ENCODE measurements around the gene HAP1.
A peak's percentile ranks its signal among the peaks of the same experiment; 100 is the strongest.
"Not testable (repeated sequence)": the region's sequence is repeated elsewhere in the genome, so short reads cannot be mapped to it uniquely, and the experiment has no call there.

HAP1 gene

GRCh38 chr17:41733348-41734138 lies 900 bp downstream of the HAP1 start:
- no peak for DNase-seq (ENCODE audit: low read depth, low spot score)
- H3K4me3 ChIP-seq (ENCODE audit: low read length), result no peak overlapping the region

DNA sequence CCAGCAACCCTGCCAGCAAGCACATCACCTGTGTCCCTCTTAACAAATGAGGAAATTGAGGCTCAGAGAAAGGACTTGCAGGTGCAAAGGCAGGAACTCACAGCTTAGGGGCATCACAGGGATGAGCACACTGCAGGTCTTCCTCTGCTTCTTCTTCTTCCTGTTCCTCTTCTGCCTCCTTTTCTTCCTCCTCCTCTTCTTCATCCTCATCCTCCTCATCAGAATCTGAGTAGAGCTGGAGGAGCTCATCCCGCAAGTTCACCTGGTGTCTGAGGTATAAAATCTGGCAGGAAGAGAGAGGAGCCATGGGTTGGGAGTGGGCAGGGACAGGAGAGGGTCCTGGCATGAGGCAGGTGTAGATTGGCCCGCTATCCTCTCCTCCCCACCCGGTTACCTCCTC lies 2.6 kb downstream of the HAP1 start:
- no peak for DNase-seq (ENCODE audit: low read depth, low spot score)
- H3K4me3 ChIP-seq (ENCODE audit: low read length), result no peak overlapping the region

GRCh38 chr17:41730479-41730878 lies 4.0 kb downstream of the HAP1 start:
- H3K4me3 ChIP-seq (ENCODE audit: low read length), result no peak overlapping the region
- DNase-seq (ENCODE audit: low read depth, low spot score), result no peak

GRCh38 chr17:41728056-41728455 lies 6.4 kb downstream of the HAP1 start:
- no peak for DNase-seq (ENCODE audit: low read depth, low spot score)
- H3K4me3 ChIP-seq (ENCODE audit: low read length), result no peak overlapping the region

DNA sequence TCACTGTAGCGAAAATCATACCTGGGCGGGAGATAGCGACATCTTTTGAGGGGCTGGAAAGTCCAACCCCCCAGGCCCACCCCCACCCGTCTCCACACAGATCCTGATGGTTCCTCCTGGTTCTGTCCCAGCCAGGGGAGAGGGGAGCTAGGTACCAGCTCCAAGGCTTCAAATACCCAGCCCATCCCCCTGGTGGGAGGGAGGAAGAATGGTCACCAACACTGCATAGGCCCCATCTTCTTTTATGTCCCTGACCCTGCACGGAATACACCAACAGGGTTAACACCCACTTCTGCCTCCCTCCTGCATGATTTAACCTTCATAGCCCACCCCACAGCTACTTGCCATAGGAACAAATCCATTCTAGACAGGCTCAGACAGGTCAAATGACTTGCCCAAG lies 9.3 kb downstream of the HAP1 start:
- DNase-seq (ENCODE audit: low read depth, low spot score), result no peak

GRCh38 chr17:41724476-41725050 lies 9.9 kb downstream of the HAP1 start:
- no peak for DNase-seq (ENCODE audit: low read depth, low spot score)
- no peak overlapping the region for H3K4me3 ChIP-seq (ENCODE audit: low read length)

More for the DNA sequence above, 9.3 kb downstream of the HAP1 start:
- no peak overlapping the region for H3K4me3 ChIP-seq (ENCODE audit: low read length)

DNA sequence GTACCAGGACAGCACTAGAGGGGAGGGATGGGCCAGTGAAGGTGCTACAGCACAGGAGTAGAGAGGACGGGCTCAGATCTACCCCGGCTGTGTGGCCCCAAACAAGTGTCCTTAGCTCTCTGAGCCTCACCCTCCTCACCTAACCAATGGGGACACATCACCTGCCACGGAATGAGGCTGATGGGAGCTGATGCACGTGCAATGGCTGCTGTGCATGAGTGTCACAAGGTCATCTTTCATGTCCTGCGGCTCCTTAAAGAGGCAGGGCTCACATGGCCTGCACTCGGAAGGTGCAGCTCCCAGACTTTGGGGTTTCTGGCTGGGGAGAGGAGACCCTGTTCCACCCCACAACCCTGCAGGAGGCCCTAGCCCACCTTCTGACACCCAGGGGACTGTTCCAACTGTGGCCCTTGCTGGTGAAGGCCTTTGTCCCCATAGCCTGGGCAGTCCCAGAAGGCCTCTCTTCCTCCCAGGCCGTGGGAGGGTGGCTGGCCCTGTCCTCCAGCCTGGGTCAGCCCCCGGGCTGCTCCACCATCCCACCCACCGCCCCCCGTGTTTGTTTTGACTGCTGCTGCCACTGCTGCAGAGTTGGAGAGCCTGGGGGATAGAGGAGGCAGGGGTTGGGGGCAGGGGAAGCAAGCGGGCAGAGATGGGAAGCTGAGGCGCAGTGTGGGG lies 10.5 kb downstream of the HAP1 start:
- no peak overlapping the region for H3K4me3 ChIP-seq (ENCODE audit: low read length)
- no peak for DNase-seq (ENCODE audit: low read depth, low spot score)

- DNase-seq (ENCODE audit: low read depth, low spot score), result no peak
- no peak overlapping the region for H3K4me3 ChIP-seq (ENCODE audit: low read length)
These were observed 12.2 kb downstream of the HAP1 start for GRCh38 chr17:41722231-41722630.

- no peak overlapping the region for H3K4me3 ChIP-seq (ENCODE audit: low read length)
- no peak for DNase-seq (ENCODE audit: low read depth, low spot score)
These were observed 16.2 kb downstream of the HAP1 start for GRCh38 chr17:41718287-41718645.

GRCh38 chr17:41717408-41718286 lies 16.8 kb downstream of the HAP1 start:
- peak; percentile 52 for DNase-seq (ENCODE audit: low read depth, low spot score)
- peak overlapping the region; percentile 9; the same call in 1 of the 2 replicates for H3K4me3 ChIP-seq (ENCODE audit: low read length)

GRCh38 chr17:41711669-41712400 lies 22.6 kb downstream of the HAP1 start, which contains the start of gene GAST:
Gene GAST (plus strand): TSS chr17:41712331. CDS start chr17:41715437, 3,106 bp downstream.
- DNase-seq (ENCODE audit: low read depth, low spot score), result no peak
- H3K4me3 ChIP-seq (ENCODE audit: low read length), result no peak within 1 kb of the TSS

- no peak for DNase-seq (ENCODE audit: low read depth, low spot score)
- H3K4me3 ChIP-seq (ENCODE audit: low read length), result no peak overlapping the region
These were observed 23.9 kb downstream of the HAP1 start for GRCh38 chr17:41710472-41711090.

DNA sequence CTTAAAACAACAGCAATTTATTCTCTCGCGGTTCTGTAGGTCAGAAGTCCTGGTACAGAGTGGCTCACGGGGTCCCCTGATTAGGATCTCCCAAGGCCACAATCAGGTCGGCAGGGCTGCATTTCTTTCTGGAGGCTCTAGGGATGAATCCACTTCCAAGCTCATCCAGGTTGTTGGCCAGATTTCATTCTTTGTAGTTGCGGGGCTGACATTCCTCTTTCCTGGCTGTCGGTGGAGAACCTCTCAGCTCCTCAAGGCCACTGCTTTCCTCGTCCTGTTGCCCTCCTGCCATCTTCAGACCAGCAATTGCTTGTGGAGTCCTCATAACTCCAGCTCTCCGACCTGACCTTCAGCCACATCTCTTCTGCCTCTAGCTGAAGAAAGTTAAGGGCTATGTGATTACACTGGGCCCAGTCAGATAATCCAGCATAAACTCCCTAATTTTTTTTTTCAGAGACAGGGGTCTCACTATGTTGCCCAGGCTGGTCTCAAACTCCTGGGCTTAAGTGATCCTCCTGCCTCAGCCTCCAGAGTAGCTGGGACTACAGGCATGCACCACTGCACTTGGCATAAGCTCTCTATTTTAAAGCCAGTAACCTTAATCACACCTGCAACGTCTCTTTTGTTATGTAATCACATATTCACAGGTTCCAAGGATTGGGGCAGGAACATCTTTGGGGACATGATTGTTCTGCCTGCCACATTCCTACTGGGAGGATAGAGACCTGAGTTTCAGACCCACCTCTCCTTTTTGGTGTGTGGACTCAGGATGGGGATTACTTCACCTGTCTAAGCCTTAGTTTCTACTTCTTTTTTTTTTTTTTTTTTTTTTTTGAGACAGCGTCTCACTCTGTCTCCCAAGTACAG lies 26.4 kb downstream of the HAP1 start:
- H3K4me3 ChIP-seq (ENCODE audit: low read length), result no peak overlapping the region
- DNase-seq (ENCODE audit: low read depth, low spot score), result no peak

DNA sequence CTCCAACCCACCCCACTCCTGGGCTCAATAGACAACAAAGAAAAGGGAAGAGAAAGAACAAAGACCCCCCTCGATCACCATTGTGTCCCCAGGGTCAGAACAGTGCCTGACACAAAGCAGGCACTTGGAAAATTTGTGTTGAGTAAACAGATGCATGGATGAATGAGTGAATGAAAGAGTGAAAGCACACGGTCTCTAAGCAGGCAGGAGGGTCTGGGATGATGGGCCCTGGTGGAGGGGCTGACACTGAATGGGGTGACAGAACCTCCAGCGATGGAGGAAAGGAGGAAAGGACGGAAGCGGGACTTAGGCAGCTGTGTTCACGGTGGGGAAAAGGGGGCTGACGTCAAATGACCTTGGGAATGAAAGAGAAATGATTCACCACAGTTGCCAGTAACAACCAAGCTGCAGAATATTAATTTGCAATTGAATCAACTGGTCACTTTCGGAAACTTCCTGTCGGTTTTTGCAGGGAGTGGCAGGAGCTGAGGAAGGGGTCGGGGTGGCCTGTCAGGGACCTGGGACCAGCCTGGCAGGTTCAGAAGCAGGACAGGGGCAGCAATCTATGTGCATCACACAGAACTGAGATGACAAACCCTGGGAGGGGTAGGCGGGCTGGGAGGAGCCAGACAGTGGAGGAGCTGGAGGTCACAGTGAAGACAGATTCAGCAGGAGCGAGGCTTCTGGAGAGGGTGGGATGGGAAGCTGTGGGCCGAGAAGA lies 29.0 kb downstream of the HAP1 start:
- DNase-seq (ENCODE audit: low read depth, low spot score), result no peak
- H3K4me3 ChIP-seq (ENCODE audit: low read length), result no peak overlapping the region

DNA sequence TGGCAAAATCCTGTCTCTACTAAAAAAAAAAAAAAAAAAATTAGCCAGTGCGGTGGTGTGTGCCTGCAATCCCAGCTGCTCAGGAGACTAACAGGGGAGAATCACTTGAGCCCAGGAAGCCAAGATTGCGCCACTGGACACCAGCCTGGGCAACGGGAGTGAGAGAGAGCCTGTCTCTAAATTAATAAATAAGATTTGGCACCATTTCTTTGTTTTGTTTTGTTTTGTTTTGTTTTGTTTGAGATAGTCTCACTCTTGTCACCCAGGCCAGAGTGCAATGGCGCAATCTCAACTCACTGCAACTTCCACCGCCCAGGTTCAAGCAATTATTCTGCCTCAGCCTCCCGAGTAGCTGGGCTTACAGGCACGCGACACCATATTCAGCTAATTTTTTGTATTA lies 31.7 kb downstream of the HAP1 start:
- no peak for DNase-seq (ENCODE audit: low read depth, low spot score)
- H3K4me3 ChIP-seq (ENCODE audit: low read length), result no peak overlapping the region

- not testable (repeated sequence) for H3K4me3 ChIP-seq (ENCODE audit: low read length); DNase-seq (ENCODE audit: low read depth, low spot score)
These were observed 33.6 kb downstream of the HAP1 start for GRCh38 chr17:41700843-41701242.

All from Jurkat, Clone E6-1 (cell line).